Endothelial cell of umbilical vein (primary cell): ENCODE data around the gene C12orf76.
"Not testable (repeated sequence)": the region's sequence is repeated elsewhere in the genome, so short reads cannot be mapped to it uniquely, and the experiment has no call there.

Experiments used
- CTCF ChIP-seq, 2 donors: IDR thresholded peaks; 1 replicate in 1 of 2; 2 replicates in 1 of 2; pipeline ENCODE4 v1.5.1; 2011; ENCODE audit warnings: low read length in 2 of 2, mild to moderate bottlenecking in 2 of 2, moderate library complexity in 2 of 2, control low read depth in 1 of 2, inconsistent platforms in 1 of 2, low read depth in 1 of 2; ENCODE audit not compliant: insufficient read depth in 1 of 2; ENCODE audit errors: extremely low read depth in 1 of 2
- EZH2 ChIP-seq: IDR thresholded peaks from 2 replicates; pipeline ENCODE4 v1.6.1; 2012; ENCODE audit warnings: borderline replicate concordance, low read depth, mild to moderate bottlenecking, moderate library complexity, low read length, inconsistent platforms; ENCODE audit not compliant: severe bottlenecking
- FOS ChIP-seq: IDR thresholded peaks from 2 replicates; pipeline ENCODE4 v1.6.1; 2011; ENCODE audit warnings: mild to moderate bottlenecking, low read length, moderate library complexity, borderline replicate concordance; ENCODE audit not compliant: insufficient read depth
- POLR2AphosphoS5 ChIP-seq: IDR thresholded peaks from 2 replicates; pipeline ENCODE4 v1.6.1; 2012; ENCODE audit warnings: low read depth, mild to moderate bottlenecking, control low read depth, low read length, moderate library complexity; ENCODE audit not compliant: insufficient read depth

- TF ChIP-seq CTCF (IDR thresholded peaks at IDR 0.05; ENCODE audit: extremely low read depth in 1 of 2, insufficient read depth in 1 of 2, low read depth in 1 of 2, low read length in 2 of 2); POLR2AphosphoS5; EZH2; FOS: not testable (repeated sequence)
These were observed 712 bp upstream of the C12orf76 start for GRCh38 chr12:110049034-110049433.
